Endometrial microvascular endothelial cells (primary cell): ENCODE measurements around the gene ABTB2. TPM values are rescaled to one million over a fixed set of nuclear protein-coding genes. Genes with fewer than 3 reads are reported as not detected.

Experiments used
- in situ Hi-C: cut with HindIII; loops from 2 replicates; pipeline ENCODE4 v1.10.0; 2017; ENCODE audit warnings: low sequenced_read_pairs, low pct_unique_long_range_greater_than_20kb; ENCODE audit errors: inconsistent ontology term
- total RNA-seq: library from RNA; depleted of rRNA; stranded (reverse); fragments of >200 nt; gene quantifications from one replicate; pipeline ENCODE4 v1.2.3, GENCODE V29; 2015; ENCODE audit errors: inconsistent ontology term

The ABTB2 gene
- total RNA-seq, 1 donor from 2014 or later = 0.09 TPM

DNA sequence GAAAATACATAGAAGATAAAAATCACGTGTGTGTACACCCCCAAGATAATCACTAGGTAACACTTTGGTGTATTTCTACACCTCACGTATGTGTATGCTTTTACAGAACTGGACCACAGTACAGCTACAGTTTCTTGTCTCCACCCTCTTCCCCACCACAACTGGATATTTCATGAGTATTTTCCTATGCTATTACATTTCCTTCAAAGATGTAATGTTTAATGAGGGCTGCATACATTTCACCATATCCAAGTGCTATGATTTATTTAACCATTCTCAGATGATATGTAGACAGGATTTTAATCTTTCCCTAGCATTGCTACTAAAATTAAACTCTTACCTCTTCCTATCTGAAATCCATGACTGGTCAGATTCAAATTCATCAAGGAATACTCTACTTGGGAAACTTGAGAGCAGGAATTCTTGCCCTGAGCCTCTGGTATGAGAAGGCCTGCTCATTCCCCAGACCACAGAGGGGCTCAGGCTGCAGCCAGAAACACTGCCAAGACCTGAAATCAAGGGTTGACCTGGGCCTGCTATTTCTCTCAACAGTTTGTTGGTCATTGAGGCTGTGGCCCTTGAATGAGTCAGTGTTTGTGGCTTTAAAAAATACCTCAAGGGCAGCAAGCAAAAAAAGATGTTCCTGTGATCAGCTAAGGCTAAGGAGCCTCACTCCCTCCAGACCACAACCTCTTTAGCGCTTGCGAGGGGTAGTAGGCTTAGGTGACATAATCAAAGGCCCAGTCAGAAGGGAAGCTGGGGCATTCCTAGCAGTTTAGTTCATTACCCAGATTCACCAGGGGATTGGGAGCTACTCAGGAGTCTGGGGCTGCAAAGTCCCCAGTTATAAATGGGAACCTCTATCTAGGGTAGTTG, 55.5 kb downstream of the ABTB2 start:
- in situ Hi-C loops = no loop called here

DNA sequence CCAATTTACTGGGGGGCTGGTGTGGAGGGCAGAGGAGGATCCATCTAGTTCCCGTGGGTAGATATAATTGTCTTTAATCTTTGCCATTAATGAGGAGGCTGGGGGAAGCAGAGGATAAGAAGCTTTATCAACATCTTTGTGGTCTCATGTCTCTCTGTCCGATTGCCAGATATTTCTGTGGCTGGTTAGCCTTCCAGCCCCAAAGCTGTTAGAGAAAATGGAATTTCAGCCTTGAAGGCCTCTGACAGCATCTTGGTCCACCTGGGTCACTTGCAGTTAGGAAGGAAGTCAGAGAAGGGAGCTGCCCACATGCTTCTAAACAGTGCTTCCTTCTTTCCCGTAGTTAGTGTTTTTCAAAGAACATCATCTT, 56.9 kb downstream of the ABTB2 start:
- in situ Hi-C loops = no loop called here

DNA sequence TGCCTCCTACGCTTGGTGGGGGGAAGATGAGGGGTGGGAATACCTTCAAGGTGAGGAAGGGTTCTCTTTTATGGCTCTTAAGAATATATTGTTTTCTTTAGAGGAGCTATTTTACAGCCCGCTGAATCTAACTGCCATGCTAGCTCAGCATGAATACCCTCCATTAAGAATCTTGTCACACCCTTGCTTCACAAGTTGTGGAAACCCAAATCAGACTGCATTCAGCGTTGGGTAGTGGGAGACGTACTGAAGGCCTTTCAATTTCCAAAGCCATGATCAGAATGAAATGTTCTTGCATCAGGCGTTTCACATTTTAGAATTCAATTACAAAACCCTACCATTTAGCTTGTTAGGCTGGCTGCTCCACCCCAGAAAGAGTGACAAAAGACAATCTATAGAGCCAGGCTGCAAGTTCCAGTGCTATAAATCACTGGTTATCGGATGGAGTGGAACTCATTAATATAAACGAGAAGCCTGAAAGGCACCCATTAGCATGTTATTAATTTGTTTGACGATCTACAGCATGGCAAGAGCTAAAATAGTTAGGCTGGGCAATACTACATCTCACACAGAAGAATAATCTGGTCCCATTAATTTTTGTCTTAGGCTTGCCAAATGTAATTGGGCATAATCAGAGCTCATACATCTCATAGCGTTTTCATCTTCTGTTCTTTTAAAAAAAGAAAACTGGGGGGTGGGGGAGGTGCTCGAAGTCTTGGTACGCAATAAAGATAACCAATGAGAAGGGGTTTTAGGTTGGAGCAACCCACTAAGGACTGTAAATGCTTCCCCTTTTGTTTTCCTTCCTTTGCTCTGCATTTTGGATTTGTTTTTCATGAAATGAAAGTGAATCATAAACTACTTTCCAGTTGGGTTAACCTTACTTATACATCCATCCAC, 57.5 kb downstream of the ABTB2 start:
- in situ Hi-C loops = no loop called here

DNA sequence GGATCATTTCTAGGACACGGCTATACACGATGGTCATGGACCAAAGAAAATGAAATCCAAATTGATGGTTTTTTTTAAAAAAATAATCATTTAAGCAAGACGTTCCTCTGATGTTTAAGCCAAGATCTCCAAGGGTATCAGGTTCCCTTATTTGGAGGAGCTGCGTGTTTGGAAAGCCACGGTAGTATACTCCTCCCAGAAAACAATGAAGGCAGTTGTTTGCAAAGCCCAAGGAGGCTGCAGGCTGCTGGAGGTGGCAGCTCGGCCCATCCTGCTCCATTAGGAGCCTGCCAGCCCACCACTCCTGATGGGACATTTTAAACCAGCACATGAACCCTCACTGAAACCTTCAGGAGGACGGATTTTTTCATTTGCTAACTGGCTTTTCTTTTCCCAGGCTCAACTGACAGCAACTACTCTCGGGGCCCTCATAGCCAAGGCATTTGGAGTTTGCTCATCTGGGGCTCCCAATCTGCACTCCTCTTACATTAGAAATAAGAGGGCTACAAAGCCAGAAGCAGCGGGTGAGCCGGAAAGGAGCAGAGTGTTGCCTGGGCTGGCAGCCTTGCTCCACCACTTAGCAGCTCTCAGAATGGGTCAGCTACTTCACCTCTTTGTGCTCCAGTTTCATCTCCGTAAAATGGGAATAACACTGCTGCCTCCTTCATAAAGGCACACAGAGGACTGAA, 58.4 kb downstream of the ABTB2 start:
- in situ Hi-C loops = no loop called here

DNA sequence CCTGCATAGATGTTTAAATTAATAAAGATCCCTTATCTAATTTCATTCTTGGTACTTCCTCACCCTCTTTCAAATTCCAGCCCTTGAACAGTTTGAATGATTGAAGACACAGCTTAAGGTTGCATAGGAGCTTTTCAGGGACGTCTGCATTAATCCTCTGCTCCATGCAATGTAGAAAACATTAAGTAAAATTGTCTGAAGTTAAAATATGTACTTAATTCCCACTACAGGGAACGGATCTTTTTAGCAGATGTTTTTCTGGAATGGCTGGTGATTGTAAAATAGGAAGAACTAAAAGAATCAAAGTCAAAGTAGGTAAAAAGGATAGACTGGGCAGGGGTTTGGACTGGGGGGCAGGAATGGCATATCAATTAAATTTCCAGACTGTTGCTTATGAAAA, 58.9 kb downstream of the ABTB2 start:
- in situ Hi-C loops = no loop called here

DNA sequence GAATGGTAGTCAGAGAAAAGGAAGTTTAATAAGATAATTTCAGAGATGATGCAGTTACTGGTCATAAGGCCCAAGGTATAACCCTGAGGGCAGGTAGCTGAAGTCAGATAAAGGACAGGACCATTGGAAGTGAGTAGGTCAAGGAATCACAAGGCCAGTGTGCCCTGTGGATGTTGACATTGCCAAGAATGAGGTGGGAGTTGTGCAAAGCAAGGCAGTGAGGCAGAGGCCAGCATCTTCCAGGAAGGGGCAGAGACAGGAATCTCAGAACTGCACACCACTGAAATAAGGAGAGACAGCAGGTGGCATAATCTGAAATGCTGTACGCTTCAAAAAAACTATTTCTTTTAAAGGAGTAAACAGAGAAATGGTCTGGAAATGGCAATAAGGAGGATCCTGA, 61.4 kb downstream of the ABTB2 start:
- in situ Hi-C loops = no loop called here

DNA sequence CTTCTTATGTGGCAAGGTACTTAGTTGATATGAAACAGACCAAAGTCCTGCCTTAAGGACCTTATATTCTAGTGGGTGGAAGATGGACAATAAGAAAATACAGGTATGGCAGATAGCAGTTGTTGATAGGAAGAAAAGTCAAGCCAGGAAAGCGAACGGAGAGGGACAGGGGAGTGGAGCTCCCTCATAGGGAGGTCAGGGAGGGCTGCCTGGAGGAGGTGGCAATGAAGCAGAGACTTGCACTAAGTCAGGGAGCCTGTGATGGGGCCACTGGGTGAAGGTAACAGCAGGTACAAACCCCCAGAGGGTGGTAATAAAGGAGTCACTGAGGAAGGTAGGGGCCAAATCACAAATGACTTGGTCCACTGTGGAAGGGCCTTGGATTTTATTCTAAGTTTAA, 65.3 kb downstream of the ABTB2 start:
- in situ Hi-C loops = no loop called here

DNA sequence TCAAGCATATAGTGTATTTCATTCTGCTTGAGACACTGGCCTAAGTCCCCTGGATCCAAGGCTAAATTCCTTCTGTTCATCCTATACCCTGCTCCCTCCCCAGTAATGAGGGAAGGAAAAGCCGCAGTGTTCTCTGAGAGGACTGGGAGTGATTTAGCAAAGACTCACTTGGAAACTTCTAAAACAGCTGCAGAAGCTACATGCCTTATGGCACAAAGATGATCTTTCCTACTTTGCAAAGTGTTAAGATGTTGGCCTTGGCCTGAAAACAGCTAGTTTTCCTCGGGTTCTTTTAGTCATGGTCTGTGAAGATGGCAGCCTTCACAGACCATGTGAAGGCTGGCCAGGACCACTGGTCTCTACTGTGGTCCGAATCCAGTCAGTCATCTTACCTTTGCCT, 65.7 kb downstream of the ABTB2 start:
- in situ Hi-C loops = no loop called here

DNA sequence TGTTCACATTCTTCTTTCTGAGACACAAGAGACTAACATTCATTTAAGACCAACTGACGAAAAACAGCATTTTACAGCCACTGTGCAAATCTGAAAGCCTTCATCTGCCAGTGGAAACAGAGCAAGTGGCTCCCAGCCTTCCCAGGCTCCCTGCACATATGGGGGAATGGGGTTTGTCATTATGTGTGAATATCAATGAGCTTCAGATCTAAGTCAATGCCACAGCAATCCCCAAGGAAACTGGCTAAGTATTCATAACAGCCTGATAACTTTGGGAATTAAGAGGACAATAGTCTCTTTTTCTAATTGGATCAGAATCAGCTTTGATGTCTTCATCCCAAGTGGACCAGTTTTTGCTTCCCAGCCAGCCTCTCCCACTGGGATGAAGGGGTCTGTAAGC, 66.9 kb downstream of the ABTB2 start:
- in situ Hi-C loops = no loop called here

DNA sequence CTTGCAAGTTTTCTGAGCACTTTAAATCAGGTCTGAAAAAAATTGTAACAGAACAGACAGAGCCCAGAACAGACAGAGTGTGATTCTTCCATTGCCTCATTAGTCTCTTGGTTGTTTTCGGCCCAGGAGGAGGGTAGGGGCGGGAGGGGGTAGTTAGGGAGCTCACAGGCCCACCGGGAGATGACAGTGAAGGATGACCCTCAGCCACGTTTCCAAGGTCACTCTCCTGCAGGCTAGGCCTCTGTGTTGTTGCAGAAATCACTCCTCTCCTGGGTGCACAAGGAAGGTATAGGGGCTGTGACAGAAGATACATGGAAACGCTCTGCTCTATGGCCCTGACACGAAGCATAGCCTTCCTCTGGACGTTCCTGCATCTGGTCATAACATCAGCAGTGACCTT, 69.3 kb downstream of the ABTB2 start:
- in situ Hi-C loops = no loop called here

DNA sequence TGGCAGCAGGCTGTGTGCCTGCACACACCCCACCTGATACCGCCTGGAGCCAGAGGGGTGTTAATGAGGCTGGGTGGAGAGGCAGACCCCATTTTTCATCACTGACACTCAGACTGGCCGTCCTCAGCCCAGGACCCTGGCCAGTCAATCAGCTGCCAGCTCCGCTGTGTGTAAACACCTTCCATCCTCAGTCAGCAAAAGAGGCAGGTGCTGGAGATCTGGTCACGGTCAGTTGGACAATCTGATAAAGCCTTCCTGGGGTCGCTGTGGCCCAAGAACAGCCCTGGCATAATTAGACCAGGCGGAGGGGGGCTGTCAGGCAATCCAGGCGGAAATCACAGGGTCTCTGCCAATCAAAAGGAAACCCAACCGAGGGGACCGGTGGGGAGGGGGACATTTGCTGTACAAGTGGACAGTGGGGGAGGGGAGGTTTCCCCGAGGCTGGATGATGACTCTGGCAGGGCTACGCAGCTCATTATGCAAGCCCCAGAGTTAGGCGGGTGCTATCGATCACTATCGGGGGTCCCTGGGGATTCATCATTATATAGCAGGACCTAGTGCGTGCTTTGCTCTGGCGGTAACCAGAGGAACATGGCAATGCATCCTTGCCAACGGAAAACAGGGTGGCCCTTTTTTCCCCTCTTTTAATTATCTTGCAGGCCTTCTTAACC, 72.9 kb downstream of the ABTB2 start:
- in situ Hi-C loops = no loop called here

DNA sequence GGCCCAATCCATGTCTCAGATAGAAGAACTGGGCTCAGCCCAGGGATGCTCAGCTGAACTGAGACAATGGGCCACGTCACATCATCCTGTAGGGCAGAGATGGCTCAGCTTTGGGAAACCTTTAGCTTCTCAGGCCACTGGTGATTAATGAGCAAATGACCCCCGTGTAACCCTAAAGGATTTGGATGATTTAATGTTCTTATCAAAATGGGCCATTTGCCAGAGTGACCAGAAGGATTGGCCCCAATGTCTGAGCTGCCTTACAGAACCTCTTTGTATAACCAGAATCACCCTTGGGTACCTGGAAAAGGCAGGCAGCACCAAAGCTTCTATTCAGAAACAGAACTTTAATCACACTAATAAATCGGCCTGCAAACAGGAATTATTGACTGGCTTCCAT, 73.7 kb downstream of the ABTB2 start:
- in situ Hi-C loops = no loop called here

DNA sequence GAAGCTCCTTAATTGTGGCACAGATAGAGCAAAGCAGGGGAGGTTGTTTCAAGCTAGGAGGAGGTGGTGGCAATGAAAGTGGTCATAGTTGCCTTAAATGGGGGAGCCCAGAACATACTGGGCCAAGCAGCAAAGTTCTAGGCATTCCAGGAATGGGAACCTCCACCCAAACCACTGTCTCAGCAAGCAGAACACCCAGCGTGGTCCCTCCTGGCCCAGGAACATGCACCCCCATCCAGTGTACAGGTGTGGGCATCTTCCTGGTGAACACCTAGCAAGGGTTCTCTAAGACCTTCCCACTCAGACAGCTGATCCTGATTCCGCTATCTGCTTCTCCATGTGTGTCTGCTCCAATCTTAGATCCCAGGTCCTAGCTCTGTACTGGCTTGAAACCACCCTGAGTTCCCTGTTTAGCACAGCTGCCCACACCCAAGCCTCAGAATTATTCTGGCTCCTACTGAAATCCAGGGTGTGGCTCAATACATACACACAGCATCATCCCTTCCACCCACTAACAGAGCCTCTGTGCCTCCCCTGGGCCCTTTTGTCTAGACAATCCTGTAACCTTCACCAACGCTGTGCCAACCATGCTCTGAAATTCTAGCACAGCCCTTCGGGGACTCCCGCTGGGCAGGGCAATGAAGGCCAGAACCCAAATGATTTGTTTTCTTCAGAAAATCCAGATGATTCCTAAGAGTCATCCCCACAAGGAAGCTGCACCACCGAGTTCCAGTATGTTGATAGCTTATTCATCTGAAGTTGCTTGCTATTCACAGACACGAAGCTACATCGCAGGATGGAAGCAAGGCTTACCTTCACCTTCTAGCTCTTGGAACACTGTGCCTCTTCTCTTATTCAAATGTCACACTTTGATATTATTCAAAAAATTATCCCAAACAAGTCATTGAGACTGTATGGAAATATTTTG, 76.6 kb downstream of the ABTB2 start:
- in situ Hi-C loops = no loop called here

DNA sequence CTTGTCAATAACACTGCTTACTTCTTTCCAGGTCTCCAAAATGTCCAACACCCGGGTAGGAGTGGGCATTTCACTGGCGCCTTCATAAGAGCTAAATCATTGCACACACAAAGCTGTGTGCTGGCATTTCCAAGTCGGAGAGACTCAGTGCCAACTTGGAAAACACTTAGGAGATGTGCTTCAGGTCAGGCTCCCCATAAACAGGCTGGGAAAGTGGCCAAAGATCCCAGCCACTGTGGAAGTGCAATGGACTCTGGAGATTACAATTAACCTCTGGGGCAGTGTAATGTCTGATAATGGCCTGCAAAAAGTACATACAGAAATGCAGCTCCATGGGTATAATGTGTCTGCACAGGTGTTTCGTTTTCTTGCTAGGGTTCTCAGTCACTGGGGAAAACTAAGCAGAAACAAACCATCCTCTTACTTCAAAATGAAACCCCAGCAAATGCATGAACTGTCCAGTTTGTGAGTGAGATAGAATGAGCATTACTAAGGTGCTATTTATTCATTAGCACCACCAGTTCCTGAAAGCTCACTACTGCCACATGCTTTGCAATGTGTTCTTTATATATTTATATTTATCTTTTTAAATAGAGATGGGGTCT, 79.0 kb downstream of the ABTB2 start:
- in situ Hi-C loops = no loop called here

DNA sequence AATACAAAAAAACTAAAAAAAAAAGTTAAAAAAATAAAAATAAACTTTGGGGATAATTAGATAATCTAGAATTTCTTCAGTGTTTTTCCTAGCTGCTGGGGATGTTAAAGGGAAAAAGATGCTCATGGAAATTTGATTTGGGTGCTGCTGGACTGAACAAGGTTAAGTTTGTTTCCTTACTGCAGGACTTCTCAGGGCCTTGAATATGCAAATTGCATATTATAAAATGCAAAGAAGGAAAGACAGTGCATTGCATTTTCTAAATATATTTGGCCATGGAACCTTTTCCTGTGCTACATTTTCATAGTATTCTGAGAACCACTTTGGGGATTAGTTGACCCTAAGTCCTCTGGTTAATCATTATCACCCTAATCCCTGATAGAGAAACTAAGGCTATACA, 79.6 kb downstream of the ABTB2 start:
- in situ Hi-C loops = no loop called here

DNA sequence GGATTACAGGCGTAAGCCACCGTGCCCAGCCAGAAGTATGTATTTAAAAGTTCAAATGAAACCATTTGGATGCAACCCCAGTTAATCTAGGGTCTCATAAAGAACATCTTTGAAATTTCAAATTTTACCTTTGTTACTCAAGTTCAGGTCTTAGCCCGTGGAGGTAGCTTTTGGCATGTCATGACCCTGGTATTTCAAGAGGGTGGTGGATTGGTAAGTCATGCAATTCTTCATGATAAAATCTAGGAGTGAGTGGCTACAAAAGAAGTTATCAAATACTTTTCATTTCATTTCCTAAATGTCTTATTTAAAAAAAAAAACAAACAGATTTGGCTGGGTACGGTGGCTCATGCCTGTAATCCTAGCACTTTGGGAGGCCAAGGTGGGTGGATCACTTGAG, 80.6 kb downstream of the ABTB2 start:
- in situ Hi-C loops = no loop called here

DNA sequence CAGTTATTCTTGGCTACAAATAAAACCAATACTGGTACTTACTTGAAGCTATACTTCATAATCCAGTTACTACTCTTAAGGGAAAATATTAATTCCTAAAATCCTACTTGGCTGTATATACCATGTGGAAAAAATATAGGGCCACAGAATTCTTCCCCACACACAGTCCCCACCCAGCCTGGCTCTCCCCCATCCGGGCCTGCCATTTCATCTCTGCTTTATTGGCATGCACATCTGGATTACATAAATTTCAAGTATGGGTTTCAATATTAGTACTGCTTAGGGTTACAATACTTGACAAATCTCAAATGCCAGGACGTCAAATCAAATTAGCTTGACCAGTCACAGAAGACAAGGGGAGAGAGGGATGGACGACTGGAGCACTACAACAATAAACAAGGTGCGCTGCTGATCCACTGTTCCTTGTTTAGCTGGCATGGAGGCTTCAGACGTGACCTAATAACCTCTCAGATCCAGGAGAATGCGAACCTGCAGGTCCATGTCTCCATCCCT, 81.4 kb downstream of the ABTB2 start:
- in situ Hi-C loops = no loop called here
